Prostate gland (tissue), 2 donors: ENCODE results near the gene PARP8.

ENCODE experiments used
- POLR2A ChIP-seq: fragments of 450-650 bp; IDR thresholded peaks from one replicate; pipeline ENCODE4 v1.6.1; 2016; ENCODE audit warnings: antibody characterized with exemption, mild to moderate bottlenecking
- TF ChIP-seq, protein P1 (sequence below), 4 experiments: fragments of 200-600 bp in 2 of 4; fragments of 450-650 bp in 2 of 4; sonication (generic) in 2 of 4; IDR thresholded peaks; 1 replicate in 3 of 4; 2 replicates in 1 of 4; pipeline ENCODE4 v1.5.1; 2016 to 2019; ENCODE audit warnings: antibody characterized with exemption in 4 of 4, mild to moderate bottlenecking in 2 of 4, moderate library complexity in 2 of 4

DNA sequence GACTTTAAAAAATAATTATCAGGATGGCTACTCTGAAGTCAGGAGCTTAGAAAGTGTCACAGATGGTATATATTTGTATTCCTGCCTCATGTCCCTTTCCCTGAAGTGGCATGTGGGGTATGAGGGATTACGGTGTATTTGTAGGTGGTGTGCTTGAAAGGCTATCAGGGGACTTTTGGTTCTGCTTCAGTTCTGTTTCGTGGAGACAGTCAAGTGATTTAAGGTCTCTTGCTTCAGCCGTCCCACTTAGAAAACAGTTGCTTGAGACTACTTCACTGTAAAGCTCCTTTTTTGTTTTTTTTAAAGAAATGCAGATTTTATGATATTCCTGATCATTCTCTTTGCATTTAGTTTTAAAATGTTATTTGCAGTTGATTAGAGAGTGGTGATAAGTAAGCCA, 18.3 kb downstream of the PARP8 start:
- TF ChIP-seq, protein P1, sequence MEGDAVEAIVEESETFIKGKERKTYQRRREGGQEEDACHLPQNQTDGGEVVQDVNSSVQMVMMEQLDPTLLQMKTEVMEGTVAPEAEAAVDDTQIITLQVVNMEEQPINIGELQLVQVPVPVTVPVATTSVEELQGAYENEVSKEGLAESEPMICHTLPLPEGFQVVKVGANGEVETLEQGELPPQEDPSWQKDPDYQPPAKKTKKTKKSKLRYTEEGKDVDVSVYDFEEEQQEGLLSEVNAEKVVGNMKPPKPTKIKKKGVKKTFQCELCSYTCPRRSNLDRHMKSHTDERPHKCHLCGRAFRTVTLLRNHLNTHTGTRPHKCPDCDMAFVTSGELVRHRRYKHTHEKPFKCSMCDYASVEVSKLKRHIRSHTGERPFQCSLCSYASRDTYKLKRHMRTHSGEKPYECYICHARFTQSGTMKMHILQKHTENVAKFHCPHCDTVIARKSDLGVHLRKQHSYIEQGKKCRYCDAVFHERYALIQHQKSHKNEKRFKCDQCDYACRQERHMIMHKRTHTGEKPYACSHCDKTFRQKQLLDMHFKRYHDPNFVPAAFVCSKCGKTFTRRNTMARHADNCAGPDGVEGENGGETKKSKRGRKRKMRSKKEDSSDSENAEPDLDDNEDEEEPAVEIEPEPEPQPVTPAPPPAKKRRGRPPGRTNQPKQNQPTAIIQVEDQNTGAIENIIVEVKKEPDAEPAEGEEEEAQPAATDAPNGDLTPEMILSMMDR (IDR thresholded peaks at IDR 0.05): no peak
- TF ChIP-seq POLR2A: no peak
